K562 (cell line): ENCODE data around the gene CCDC137. TPM values are rescaled to one million over a fixed set of nuclear protein-coding genes. Genes with fewer than 3 reads are reported as not detected.

ENCODE experiments used
- CBFB ChIP-seq: sonication (generic); formaldehyde crosslinking; IDR thresholded peaks from 2 replicates; pipeline ENCODE4 v1.4.0; 2020; ENCODE audit warnings: mild to moderate bottlenecking, missing genetic modification reagents
- CREM ChIP-seq: IDR thresholded peaks from 2 replicates; pipeline ENCODE4 v1.6.1; 2014; ENCODE audit warnings: antibody characterized with exemption, low read depth
- DNMT1 ChIP-seq: fragments of 450-650 bp; IDR thresholded peaks from 2 replicates; pipeline ENCODE4 v1.6.1; 2016; ENCODE audit warnings: antibody characterized with exemption, mild to moderate bottlenecking
- ETS1 ChIP-seq: conservative IDR thresholded peaks from 2 replicates; pipeline ENCODE4 v1.6.1; 2011; ENCODE audit warnings: low read depth, mild to moderate bottlenecking, low read length; ENCODE audit not compliant: control insufficient read depth
- FOXP4 ChIP-seq: sonication (generic); formaldehyde crosslinking; IDR thresholded peaks from 2 replicates; pipeline ENCODE4 v1.8.0; 2022; ENCODE audit warnings: mild to moderate bottlenecking, missing genetic modification reagents, borderline replicate concordance
- HNRNPLL ChIP-seq: fragments of 200-400 bp; formaldehyde crosslinking; IDR thresholded peaks from 2 replicates; pipeline ENCODE4 v1.6.1; 2017; ENCODE audit warnings: low read length, low read depth, mild to moderate bottlenecking; ENCODE audit not compliant: poor library complexity, severe bottlenecking
- KLF16 ChIP-seq: IDR thresholded peaks from 2 replicates; pipeline ENCODE4 v1.6.1; 2016; ENCODE audit warnings: antibody characterized with exemption
- MXI1 ChIP-seq: IDR thresholded peaks from 2 replicates; pipeline ENCODE4 v1.6.1; 2011; ENCODE audit warnings: low read depth, mild to moderate bottlenecking, improper control_type of control experiment, low read length
- PREB ChIP-seq: sonication (generic); formaldehyde crosslinking; IDR thresholded peaks from 2 replicates; pipeline ENCODE4 v1.8.1; 2023; ENCODE audit warnings: mild to moderate bottlenecking, missing genetic modification reagents
- SIN3A ChIP-seq, 2 experiments: fragments of 150-350 bp in 1 of 2; IDR thresholded peaks; 2 replicates each; pipeline ENCODE4 v1.6.1; 2011 to 2016; ENCODE audit warnings: borderline replicate concordance in 2 of 2, low read depth in 2 of 2, low read length in 2 of 2, mild to moderate bottlenecking in 2 of 2, moderate library complexity in 2 of 2; ENCODE audit not compliant: control insufficient read depth in 1 of 2
- TAF1 ChIP-seq: IDR thresholded peaks from 2 replicates; pipeline ENCODE4 v1.6.1; 2011; ENCODE audit warnings: mild to moderate bottlenecking, low read length, moderate library complexity; ENCODE audit not compliant: insufficient read depth, control insufficient read depth, severe bottlenecking; ENCODE audit errors: extremely low read depth
- TARDBP ChIP-seq: fragments of 450-650 bp; IDR thresholded peaks from 2 replicates; pipeline ENCODE4 v1.6.1; 2016
- YBX1 ChIP-seq: fragments of 450-650 bp; IDR thresholded peaks from 2 replicates; pipeline ENCODE4 v1.7.1; 2016; ENCODE audit warnings: mild to moderate bottlenecking
- ZEB2 ChIP-seq: fragments of 450-650 bp; IDR thresholded peaks from 2 replicates; pipeline ENCODE4 v1.6.1; 2016
- ZNF23 ChIP-seq: fragments of 250-450 bp; sonication (Bioruptor Pico); IDR thresholded peaks from 2 replicates; pipeline ENCODE4 v1.4.0; 2020; ENCODE audit warnings: mild to moderate bottlenecking
- ZNF263 ChIP-seq: sonication (generic); formaldehyde crosslinking; IDR thresholded peaks from 2 replicates; pipeline ENCODE4 v1.8.0; 2022; ENCODE audit warnings: mild to moderate bottlenecking, missing genetic modification reagents, borderline replicate concordance
- ZNF518B ChIP-seq: fragments of 250-450 bp; sonication (Bioruptor Pico); IDR thresholded peaks from 2 replicates; pipeline ENCODE4 v1.5.0; 2021; ENCODE audit warnings: mild to moderate bottlenecking, moderate library complexity
- ZNF57 ChIP-seq: fragments of 450-650 bp; formaldehyde crosslinking; IDR thresholded peaks from 2 replicates; pipeline ENCODE4 v1.4.0; 2020; ENCODE audit warnings: mild to moderate bottlenecking, moderate library complexity
- polyA plus RNA-seq, 8 experiments: library from polyadenylated mRNA; depleted of rRNA in 4 of 8; stranded (reverse) in 5 of 8; unstranded in 3 of 8; fragments of >200 nt; fragmentation: Nextera tagmentation in 2 of 8; fragmentation: Illumina TruSeq in 1 of 8; extraction: Ambion mirVana in 2 of 8; extraction: Trizol in 1 of 8; gene quantifications; 2 replicates each; pipeline versions ENCODE4 v1.2.1 to v1.2.3, GENCODE V29; 2011 to 2014; ENCODE audit warnings: inconsistent platforms in 1 of 8, missing spikeins in 1 of 8
- total RNA-seq, 7 experiments: library from RNA; depleted of rRNA in 6 of 7; stranded (reverse); fragments of >200 nt in 6 of 7; fragmentation: Illumina TruSeq in 2 of 7; extraction: Trizol in 2 of 7; gene quantifications; 2 replicates each; pipeline versions ENCODE4 v1.2.1 to v1.2.3, GENCODE V29; 2011 to 2021; ENCODE audit warnings: low replicate concordance in 1 of 7

Gene CCDC137
- total and polyA plus RNA-seq, 9 of the 15 experiments (the other 6 are each of a cell fraction or from before 2014, with no cell fraction given): 2.3 to 68.1 (median 38.3) TPM

- no peak for TF ChIP-seq PREB (CRISPR knock-in tag)
- TF ChIP-seq ZNF518B (CRISPR knock-in tag): no peak
- TF ChIP-seq CBFB (CRISPR knock-in tag): 0 out of 2 replicates have a peak, but pooled peaks have one; percentile 79
- TF ChIP-seq SIN3A (IDR thresholded peaks at IDR 0.05; ENCODE audit: borderline replicate concordance in 2 of 2, control insufficient read depth in 1 of 2, low read depth in 2 of 2, low read length in 2 of 2): peak in 1 of 2 experiments; percentile 94; a peak in 1 of 4 replicates
- TF ChIP-seq ZNF23 (CRISPR knock-in tag): no peak
- TF ChIP-seq HNRNPLL: no peak
- TF ChIP-seq TARDBP: no peak
- no peak for TF ChIP-seq KLF16
- TF ChIP-seq ZNF57: no peak
- peak; percentile 72 for TF ChIP-seq ETS1
- TF ChIP-seq ZEB2: no peak
- TF ChIP-seq MXI1: 0 out of 2 replicates have a peak, but pooled peaks have one; percentile 12
- peak; percentile 12; the same call in 1 of the 2 replicates for TF ChIP-seq CREM
- TF ChIP-seq TAF1: no peak
- TF ChIP-seq YBX1: no peak
- TF ChIP-seq ZNF263: peak; percentile 84
- no peak for TF ChIP-seq DNMT1
- TF ChIP-seq FOXP4: 0 out of 2 replicates have a peak, but pooled peaks have one; percentile 15
These were observed 47.2 kb downstream of the CCDC137 start (continued) for GRCh38 chr17:81713556-81714411.
